Sigmoid colon (tissue), 4 donors: ENCODE results near the gene COL17A1.

Experiments
- CTCF ChIP-seq, 4 experiments: fragments of 450-650 bp in 3 of 4; fragments of 200-600 bp in 1 of 4; IDR thresholded peaks; one replicate each; pipeline ENCODE4 v1.5.1; 2016 to 2019; ENCODE audit warnings: antibody characterized with exemption in 4 of 4, mild to moderate bottlenecking in 3 of 4, moderate library complexity in 2 of 4
- POLR2AphosphoS5 ChIP-seq, 4 donors: sonication (generic); formaldehyde crosslinking; IDR thresholded peaks; one replicate each; pipeline ENCODE4 v1.6.1; 2017; ENCODE audit warnings: antibody characterized with exemption in 4 of 4

- no peak for TF ChIP-seq POLR2AphosphoS5 (IDR thresholded peaks at IDR 0.05)
- no peak for TF ChIP-seq CTCF (IDR thresholded peaks at IDR 0.05)
Observed at GRCh38 chr10:104016661-104017060, 69.0 kb downstream of the COL17A1 start.
